NCI-H2196 (cell line): ENCODE results near the gene DNAJC5.
"Not testable (repeated sequence)": the region's sequence is repeated elsewhere in the genome, so short reads cannot be mapped to it uniquely, and the experiment has no call there.

Source experiments
- DNase-seq: peaks from one replicate; lab custom pipeline; 2025; ENCODE audit not compliant: unreplicated experiment; lab: John Stamatoyannopoulos, UW

Gene DNAJC5

DNA sequence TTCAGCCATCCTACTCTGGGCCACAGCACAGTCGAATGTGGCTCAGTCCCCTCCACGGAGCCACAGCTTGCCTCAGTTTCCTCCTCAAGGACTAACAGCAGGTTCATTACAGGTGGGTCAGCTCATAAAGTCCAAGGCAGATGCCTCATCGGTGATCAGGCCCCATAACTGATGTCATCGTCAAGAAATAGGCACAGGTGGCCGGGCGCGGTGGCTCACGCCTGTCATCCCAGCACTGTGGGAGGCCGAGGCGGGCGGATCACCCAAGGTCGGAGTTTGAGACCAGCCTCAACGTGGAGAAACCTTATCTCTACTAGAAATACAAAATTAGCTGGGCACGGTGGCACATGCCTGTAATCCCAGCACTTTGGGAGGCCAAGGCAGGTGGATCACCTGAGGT, 57.8 kb downstream of the DNAJC5 start:
- no peak for DNase-seq

DNA sequence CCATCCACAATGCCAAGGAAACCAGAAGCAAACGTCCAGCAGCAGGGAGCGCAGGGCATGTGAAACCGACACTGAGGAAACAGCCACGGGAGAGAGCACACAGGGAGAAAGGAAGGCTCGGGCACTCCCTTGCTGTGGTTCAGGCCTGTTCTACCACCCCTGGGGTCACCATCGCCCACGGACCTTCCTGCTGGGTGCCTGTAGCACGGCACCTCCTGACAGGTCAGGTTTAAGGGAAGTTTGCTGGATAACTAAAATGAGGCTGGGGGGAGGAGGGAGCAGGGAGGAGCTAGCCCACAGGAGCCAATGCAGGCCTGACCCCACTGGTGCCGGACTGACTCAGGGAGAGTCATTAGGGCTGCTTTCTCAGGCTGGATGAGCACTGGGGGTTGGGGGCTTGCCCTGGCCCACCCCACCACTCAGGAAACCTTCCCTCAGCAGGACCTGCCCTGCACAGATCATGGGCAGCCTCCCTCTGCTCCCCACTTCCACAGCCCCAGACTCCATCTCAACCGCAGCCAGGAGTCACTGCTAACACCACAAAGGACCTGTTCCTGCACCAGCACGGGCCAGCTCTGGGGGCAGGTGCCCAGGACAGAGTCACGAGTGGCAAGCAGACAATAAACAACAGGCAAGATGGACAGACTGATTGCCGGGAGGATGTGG, 59.0 kb downstream of the DNAJC5 start:
- no peak for DNase-seq

DNA sequence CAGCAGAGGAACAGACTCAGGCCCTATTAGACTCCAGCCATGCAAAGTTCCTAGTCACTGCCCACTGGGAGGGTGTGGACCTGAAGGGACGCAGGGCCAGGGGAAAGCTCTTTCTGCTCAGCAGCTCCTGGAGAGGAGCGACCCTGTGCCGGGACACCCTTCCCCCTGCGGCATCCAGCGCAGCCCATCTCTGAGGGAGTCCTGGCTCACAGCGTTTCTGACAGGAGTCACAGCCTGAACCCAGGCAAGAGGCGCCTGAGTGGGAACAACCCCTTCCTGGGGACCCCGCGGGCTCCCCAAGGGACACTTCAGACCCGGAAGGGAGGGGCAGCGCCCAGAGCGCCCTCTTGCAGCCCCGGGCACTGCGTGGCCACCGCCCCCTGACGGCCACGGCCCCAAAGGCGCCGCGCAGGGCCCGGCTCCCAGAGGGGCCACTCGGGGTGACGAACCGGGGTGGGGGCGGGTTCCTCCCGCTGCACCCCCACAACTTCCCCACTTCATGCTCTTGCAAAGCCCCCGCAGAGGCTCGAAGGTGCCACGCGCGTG, 60.4 kb downstream of the DNAJC5 start:
- DNase-seq: no peak

DNA sequence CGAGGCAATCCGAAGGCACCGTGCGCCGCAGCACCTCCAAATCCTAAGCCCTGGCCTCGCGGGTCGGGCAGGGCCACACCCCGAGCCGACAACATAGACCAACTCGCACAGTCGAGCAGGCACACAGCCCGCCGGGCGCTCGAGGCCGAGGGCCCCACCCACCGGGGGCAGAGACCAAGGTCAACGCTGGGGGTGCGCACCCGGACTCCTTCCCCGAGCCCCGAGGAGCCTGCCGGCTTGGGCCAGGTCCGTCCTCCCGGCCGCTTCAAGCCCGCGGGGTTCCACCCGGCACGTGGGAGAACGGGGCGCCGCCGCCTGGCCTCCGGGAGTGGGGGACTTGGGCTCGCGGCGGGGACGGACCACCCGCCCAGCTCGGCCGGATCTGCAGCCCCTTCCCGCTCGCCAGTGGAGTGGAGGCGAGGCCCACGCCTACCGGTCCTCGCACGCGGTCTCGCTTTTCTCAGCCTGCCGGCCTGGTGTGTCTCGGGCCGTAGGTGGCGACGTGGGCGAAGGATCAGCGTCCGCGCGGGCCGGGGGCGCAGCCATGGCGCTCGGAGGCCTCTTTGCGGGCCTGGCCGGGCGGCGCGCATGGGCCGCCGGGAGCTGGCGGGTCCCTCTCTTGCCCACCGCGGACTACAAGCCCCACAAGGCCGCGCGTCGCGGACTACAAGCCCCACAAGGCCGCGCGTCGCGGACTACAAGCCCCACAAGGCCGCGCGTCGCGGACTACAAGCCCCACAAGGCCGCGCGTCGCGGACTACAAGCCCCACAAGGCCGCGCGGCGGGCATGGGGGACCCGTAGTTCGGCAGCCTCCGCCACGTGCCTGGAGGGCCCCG, 61.1 kb downstream of the DNAJC5 start, which contains the start of gene UCKL1:
Gene UCKL1, minus strand, starts transcription at position 590 of the 837 bp plus-strand sequence. Its CDS starts 44 bp downstream, at position 546.
- DNase-seq: peak; percentile 90

DNA sequence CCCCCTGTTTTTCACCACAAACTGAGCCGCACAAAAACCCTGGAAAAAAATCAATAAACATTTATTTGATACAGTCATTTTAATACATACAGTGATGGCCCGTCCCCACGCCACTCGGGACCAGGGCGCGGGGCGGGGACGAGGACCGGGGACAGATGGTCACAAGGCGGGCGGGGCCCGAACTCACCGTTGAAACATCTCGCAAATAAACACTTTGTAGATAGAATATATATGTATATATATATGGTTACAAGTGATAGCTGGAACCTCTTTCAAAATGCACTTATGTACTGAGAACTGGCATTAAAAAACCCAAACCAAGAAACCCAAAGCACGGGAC, 61.7 kb downstream of the DNAJC5 start:
- no peak for DNase-seq

DNA sequence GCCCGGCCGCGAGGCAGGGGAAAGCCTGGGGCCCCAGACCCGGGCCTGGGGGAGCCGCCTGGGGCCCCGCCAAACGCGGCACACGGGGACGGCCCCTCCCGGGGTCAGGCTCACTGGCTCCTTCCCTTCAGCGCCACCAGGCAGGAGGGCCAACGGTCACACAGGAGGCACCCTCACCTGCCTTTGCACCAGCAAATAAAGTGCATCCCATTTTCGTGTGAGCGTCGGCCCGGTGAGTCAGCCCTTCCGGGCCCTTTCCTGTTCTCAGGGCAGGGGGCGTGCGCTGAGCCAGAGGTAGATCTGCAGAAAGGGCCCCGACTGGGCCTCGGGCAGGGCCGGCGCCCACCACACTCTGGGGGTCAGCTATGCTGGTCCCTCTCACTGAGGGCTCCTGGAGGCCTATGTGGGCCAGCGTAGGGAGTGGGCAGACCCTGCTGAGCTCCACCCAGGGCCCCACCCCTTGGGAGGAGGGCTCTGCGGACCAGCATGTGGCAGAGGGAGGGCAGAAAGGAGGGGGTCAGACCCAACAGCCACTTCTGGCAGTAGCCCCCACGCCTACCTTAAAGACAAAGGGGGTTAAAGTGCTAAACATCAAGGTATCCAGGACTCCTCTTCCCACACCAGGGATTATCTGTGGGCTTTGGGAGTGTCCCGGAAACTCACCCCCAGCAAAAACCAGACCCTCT, 62.2 kb downstream of the DNAJC5 start:
- peak; percentile 84 for DNase-seq

DNA sequence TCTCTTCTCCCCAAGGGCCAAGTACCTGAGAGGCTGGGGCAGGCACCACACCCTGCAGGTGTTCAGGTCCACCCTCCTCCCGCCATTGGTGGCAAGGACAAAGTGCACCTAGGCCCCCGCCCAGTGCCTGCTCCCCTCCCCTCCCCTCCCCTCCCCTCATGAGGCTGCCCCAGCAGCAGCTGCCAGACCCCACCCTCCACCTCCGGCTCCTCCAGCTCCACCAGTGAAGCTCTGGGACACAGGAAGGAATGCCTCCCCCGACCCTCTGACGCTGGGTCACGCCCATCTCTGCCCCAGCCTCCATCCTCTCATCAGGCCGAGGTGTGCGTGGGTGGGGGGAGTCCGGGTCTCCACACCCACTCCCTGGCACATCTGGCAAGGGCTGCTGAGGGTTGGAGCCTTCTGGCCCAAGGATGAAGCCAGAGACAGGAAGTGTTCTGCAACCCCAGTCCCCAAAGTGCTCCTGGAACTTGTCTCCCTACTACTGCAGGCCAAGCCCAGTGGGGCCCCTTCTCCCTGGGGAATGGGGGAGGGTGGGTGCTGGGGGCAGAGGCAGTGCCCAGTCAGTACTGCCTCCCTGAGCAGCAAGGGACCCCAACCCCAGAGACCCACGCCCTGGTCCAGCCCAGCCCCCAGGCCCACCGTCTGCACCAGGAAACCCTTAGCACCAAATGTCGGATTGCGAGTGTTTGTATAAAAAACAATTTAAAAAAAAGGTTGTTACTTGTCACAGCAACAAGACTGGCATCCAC, 62.9 kb downstream of the DNAJC5 start:
- peak; percentile 77 for DNase-seq

DNA sequence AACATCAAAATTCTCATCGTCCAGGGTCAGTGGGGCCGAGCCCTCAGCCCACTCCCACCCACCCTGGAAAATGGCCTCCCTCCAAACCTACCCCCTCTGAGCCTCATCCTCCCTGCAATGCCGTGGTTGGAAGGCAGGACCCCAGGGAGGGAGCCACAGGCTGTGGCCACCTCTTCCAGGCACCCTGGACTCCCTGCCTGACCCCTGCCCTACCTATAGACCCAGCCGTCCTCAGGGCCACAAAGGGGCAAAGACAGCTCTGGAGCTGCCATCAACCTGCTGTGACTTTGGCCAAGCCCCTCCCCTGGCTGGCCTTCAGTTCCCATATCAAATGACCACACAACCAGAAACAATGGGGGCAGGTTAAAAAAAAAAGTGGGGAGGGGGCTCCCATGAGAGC, 63.5 kb downstream of the DNAJC5 start:
- DNase-seq: no peak

DNA sequence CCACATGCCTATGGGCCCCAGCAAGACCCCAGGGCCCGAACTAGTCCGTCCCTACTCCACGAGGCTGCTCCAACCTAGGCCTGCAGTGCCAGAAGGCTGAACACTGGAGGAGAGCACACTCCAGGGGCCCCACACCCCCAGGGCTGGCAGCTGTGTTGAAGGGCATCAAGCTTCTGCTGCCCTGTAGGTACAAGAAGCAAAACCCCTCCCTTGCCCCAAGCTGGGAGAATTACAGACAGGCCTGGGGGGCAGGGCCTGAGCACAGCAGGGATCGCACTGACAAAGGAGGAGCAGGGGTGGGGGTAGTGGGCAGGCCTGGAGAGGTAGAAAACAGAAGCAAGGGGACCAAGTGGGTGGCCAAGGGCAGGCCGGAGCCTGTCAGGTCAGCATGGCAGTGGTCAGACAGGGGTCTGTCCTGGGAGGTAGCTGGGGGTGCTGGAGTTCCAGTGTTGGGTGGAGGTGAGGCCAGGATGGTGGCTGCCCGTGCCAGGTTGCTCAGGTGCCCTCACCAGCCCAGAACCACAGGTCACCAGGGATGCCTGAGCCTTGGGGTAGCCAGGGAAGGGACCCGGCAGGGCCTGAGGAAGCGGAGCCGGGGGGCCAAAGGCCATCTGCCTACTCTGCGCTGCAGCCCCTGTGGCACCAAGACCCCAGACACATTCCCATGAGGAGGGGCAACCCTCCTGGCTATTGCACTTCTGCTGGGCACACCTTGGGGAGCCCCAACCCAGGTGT, 64.2 kb downstream of the DNAJC5 start:
- no peak for DNase-seq

DNA sequence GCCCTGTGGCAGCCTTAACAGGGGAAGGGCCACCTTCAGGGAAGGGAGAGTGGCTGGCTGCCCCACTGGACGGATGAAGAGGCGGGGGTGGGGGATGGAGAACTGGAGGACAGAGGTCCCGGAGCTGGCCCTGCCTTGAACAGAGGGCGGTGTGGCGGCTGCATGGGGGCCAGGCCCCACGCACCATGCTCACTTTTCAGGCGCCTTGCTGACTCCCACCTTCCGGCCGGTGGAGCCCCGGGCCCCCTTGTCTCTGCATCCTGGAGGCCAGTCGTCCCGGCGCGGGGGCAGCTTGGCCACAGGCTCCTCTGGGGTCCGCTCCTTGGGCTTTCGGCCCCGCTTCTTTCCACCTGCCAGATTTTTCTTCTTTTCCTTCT, 64.8 kb downstream of the DNAJC5 start:
- DNase-seq: no peak

DNA sequence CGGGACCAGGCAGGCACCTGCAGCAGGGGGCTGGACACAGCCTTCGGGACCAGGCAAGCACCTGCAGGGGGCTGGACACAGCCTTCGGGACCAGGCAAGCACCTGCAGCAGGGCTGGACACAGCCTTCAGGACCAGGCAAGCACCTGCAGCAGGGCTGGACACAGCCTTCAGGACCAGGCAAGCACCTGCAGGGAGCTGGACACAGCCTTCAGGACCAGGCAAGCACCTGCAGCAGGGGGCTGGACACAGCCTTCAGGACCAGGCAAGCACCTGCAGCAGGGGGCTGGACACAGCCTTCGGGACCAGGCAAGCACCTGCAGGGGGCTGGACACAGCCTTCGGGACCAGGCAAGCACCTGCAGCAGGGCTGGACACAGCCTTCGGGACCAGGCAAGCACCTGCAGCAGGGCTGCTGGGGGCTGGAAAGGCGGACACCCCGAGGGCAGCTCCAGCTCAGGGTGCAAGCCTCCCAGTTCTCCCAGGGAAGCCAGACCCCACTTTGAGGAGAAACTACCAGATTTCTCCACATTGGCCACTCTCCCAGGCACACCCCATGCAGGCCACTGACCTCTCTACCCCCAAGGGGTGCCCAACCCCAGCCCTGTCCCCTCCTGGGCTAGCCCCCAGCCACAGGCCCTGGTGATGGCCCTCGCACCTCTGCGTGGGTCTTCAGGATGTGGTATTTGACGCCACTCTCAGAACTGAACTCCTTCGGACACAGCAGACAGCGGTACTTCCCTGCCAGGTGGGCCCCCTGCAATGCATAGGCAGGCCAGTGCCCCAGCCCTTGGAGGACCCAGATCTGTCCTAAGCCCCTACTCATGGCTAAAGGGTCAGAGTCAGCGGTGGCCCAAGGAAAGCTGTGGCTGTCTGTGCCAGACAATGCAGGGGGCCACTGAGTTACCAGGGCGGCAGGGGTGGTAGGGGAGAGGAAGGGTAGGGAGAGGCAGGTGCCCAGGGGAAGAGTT, 66.0 kb downstream of the DNAJC5 start:
- DNase-seq: not testable (repeated sequence)

DNA sequence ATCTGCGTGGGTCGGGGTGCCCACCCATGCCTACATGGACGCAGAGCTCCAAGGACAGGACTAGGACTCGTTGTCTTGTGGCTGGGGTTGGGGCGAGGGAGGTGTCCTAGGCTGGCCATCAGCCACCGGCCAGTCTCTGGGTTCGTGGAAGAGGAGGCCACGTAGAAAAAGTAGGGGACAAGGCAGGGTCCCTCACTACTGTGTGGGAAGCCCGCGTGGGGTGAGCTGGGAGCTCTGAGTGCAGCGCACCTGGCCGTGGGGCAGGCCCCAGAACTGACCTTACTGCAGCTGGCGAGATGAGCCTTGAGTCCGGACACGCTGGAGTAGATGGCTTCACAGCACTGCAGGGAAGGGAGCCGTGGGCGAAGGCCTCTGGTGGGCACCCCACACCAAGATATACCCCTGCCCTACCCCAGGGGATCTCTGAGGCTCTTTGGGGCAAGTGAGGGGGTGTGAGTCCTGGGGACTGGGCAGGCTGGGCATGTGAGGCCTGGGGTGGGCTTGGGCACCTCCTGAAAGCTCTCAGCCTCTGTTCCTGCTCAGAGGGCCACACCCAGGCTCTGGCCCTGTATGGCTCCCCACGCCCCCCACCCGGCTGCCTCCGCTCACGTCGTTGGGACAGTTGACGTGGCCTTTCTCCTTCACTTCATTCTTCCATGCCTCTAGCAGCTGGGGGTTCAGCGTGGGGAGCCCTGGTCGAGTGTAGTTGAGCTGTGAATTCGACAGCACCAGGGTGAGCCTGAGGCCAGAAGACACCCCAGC, 66.9 kb downstream of the DNAJC5 start:
- DNase-seq: no peak

DNA sequence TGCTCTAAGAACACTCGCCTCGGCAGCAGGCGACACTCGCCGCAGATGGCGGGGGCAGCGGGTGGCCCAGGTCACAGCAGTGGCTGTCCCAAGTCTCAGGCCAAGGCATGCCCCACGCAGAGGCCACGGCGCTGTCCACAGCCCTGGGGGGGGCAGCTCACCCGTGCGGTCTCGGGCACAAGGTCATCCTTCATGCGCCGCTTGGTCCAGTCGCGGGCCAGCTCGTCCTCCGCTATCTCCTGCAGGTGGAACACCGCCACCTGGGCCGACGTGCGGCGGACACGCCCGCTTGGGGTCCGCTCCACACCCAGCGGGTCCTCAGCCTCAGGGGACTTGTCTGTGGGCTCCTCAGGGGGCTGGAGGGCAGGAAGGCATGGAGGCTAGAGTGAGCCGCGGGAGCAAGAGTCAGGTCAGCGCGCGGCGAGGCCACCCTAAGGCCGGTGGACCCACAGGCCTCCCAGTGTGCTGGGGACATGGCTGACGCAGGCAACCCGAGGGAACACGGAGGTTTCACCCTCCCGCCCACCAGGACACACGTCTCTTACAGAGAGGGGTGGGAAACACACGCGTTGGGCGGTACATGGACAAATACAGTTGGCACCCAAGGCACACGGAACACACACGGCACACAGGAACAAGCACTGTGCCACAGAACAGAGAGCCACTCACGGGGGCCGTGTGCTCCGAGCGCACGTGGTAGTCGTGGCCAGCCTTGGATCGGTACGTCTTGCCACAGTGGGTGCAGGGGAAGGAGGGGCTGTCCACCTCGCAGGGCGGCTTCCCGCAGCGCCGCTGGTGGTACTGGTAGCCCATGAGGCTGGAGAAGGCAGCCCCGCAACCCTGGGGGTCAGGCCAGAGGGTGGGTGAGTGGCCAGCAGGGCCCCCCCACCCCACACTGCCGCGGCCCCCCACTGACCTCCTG, 67.8 kb downstream of the DNAJC5 start:
- DNase-seq: no peak

DNA sequence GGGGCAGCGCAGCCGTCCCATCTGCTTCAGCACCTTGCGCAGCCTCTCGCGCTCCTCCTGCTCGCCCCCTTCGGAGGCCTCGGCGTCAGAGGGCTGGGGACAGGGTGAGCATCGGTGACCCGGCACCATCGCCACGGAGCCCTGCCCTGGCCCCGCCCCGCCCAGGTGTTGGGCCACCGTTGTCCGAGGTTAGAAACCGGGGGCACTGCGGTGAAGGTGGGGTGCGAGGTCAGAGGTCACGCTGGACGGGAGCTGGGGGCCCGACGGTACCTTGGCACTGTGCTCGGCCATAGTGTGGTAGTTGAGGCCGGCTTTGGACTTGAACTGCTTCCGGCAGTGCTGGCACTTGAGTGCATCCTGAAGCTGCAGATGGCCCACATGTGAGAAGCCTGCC, 68.4 kb downstream of the DNAJC5 start:
- DNase-seq: no peak

DNA sequence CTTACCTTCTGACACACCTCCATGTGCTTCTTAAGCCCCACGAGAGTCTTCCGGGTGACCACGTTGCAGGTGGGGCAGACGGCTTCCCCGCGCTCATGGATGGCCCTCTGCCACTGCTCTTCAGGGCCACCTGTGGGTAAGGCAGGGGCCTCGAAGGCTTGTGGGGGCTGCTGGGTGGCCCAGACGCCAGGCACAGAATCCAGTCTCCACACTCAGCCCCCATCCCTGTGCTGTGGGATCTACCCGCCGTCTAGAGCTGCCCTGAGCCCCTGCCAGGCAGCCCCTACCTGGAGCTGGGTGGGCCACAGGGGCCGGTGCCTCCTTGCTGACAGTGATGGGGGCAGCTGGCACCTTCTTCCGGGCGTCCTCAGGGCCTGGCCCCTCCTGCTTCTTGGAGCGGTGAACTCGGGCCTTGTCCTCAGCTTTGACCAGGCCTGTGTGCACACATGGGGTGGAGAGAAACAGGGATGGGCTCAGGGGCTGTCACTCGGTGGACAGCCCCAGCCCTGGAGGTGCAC, 68.9 kb downstream of the DNAJC5 start:
- DNase-seq: no peak

DNA sequence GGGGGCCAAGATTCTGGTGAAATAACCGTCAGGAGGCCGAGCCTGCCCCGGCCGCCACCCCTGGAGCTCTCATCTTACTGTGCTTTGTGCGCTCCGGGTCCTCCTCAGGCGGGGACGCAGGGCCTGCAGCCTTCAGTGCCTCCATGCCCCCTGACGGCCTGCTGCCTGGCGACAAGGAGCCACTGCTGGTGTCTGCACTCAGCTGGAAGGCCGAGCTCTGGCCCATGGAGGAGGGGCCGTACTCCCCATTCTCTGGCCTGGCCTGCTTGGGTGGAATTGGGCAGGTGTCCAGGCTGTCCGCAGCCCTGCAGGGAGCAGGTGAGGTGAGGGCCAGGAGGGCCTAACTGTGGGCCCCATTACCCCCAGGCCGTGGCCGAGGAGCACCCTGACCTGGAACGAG, 69.5 kb downstream of the DNAJC5 start:
- no peak for DNase-seq
